OCI-LY3 (cell line): ENCODE measurements around the gene SLC24A1.

Experiments used
- CTCF ChIP-seq: fragments of 200-600, 300-600 bp; sonication (generic); IDR thresholded peaks from 2 replicates; pipeline ENCODE4 v1.5.1; 2014; ENCODE audit warnings: antibody characterized with exemption, low read length, low read depth
- EZH2phosphoT487 ChIP-seq: fragments of 200-600 bp; shearing (Covaris generic); IDR thresholded peaks from 2 replicates; pipeline ENCODE4 v1.6.1; 2018; ENCODE audit warnings: antibody characterized with exemption, mixed run types, low read depth

GRCh38 chr15:65610871-65611718, 10.6 kb upstream of the SLC24A1 start, which contains the start of gene INTS14:
- peak; percentile 65 for TF ChIP-seq CTCF
- no peak for TF ChIP-seq EZH2phosphoT487
